GM12801 (cell line): Measurements from ENCODE around the gene GNG3.

Source experiments
- CTCF ChIP-seq: IDR thresholded peaks from one replicate; pipeline ENCODE4 v1.5.1; 2011; ENCODE audit warnings: control low read depth; ENCODE audit not compliant: insufficient read length; ENCODE audit errors: extremely low read depth

The GNG3 gene

GRCh38 chr11:62678433-62678769 is 29.1 kb upstream of the GNG3 start:
- TF ChIP-seq CTCF: no peak

GRCh38 chr11:62678770-62679696 is 28.4 kb upstream of the GNG3 start, which contains the start of gene UBXN1:
TSS of gene UBXN1 (minus strand) at chr11:62679073. CDS start at chr11:62678923, 150 bp downstream.
- TF ChIP-seq CTCF: no peak

GRCh38 chr11:62680825-62681240 is 26.6 kb upstream of the GNG3 start:
- TF ChIP-seq CTCF: no peak

GRCh38 chr11:62682518-62682917 is 25.0 kb upstream of the GNG3 start:
- TF ChIP-seq CTCF: no peak

- TF ChIP-seq CTCF: no peak
Observed at GRCh38 chr11:62687508-62688396, 19.7 kb upstream of the GNG3 start.

- no peak for TF ChIP-seq CTCF
Observed at GRCh38 chr11:62688491-62688890, 19.0 kb upstream of the GNG3 start.
